HG03196 (cell line): ENCODE measurements around the gene AUTS2.

Source experiments
- ATAC-seq: cut with Tn5 transposase; IDR thresholded peaks from one replicate; pipeline ENCODE4 v1.9.1; 2021; ENCODE audit not compliant: unreplicated experiment

Gene AUTS2

DNA sequence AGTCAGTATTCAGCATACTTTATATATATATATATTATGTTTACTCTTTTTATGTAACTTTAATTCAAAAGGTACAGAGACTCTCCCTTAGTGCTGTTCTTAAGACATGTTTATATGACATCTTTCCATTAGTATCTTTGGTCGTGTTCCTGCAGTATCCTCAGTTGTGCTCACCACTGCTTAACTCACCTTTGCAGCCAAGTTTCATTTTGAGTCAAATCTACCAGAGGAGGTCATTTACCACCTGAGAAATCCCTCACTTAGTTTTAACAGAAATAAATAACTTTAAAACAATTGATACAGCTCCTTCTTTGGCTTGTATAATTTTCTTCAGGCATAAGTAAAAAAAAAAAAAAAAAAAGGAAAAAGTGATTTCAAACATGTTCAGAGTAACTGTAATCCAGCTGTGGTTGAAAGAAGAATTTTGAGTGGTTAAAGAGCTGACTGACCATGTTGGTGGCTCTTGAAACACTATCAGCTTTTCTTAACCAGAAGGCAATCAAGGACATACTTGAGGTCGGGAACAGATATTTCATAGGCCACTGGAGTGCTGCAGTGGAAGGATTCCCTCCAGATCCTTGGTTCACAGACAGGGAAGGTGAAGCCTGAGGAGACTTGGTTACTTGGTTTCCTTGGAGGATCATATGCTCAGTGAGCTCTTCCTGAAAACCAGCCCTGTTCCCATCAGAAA, 116.8 kb downstream of the AUTS2 start:
- ATAC-seq: no peak

DNA sequence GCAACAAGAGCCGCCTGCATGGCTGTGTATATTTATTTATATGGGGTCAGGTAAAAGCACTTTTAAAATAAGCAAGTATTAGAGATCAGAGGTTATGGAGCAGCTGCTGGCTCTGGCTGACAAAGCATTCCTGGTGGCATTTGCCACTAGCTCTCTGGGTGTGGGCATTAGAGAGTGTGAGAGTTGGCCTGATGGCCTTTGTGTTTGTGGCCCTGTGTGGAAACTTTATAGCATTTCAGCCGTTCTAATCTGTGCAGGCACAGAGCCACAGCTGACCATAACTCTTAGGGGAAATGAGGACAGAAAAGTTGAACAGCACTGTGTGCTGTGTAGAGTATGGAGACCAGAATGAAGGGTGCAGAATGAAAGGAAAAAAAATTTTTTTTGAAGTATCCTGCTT, 118.9 kb downstream of the AUTS2 start:
- ATAC-seq: no peak

DNA sequence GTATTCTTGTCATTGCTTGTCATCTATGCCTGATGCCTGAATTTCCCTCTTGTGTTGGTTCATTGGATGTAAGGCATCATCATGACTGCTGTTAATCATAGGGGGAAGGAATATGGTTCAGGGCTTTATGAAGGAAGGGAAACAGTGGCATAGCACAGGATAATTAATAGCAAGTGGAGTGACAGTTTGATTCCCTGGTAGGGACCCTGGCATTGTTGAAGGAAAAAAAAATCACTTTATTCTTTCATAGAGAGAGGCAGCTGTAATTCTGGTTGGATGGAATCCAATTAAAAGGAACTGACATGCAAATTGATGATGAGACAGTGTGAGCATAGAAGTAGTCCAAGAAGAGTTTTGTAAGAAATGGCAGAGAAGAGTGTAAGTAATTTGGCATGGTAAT, 121.4 kb downstream of the AUTS2 start:
- no peak for ATAC-seq

DNA sequence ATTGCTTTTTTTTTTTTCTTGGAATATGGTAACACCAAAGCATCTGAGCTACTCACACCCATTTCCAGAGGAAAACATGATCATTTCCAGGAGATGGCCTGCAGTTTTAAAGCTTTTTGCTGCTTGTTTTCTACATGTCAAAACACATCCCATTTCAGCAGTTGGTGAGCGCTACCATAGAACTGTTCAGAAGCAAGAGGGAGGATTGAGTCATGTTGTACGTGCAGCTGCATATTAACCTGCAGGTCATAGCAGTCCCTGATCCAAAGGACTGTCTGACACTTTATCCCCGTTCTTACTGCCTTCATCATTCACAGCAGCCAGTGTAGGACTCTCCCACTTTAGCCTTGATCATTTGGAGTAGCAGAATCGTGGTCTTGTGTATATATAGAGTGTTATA, 124.6 kb downstream of the AUTS2 start:
- ATAC-seq: no peak

DNA sequence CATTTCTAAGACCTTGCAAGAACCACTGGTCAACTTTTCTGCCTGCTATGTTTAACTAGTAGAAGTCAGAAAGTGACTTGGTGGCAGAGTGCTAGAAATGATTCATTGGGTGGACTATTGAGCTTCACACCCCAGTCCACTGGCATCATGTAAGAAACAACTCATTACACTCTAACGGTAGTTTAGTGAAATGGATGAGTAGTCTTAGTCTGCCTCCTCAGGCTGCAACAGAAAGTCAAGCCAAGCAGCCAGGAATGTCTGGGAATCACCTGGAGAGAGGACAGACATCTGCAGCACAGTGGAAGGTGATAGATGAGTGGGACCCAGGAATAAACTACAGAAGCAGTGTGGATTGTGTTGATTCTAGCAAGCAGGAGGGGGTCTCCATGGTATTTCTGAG, 125.4 kb downstream of the AUTS2 start:
- no peak for ATAC-seq

DNA sequence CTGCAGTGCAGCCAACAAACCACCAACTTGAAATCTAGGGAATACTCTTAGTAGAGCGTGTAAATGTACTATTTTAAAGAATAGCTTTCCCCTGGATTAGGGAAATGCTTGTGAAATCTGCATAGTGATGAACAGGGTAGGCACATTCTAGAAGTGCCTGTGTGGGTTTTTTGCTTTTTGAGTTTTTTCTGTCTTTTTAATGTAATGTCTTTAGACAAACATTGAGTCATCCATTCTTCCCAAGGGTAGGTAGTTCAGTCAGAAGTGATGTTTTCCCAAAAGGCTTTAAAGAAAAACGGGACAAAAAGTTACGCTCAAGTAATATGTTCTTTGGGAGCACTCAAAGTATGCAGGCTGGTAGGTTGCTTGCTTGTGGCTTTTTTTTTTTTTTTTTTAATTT, 130.0 kb downstream of the AUTS2 start:
- ATAC-seq: no peak

DNA sequence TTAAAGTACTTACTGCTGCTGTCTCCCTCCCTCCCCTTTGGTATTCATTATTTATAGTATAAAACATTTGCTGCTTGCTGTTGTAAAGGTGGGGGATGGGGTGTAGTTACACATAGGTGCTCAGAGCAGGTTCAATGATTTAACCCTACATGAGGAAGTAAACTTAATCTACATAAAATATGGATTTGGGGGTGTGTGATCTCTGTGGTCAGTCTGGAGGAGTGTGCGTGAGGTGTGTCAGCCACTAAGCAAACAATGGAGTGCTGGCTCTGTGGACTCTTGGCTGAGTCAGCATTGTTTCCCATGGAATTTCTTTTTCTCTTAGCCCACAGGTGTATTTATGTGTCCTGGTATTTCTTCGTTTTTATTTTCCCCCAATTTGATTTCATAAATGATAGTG, 133.9 kb downstream of the AUTS2 start:
- no peak for ATAC-seq

DNA sequence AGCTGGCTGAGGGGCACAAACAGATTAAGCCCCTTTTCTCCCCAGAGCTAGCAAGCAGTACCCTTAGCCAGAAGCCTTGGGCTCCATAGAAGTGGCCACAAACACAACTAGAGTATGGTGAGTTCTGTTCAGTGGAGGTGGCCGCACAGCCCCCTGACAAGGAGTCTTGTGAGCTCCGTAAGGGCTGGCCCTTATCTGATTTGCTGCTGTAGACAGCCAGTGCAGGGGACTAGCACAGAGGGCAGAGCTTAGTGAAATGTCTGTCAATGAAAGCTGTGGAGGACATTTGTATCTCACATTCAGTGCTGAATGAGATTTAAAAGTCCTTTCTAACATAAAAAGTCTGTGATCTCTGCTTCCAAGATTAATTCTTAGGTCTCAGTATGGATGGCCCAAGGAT, 137.3 kb downstream of the AUTS2 start:
- no peak for ATAC-seq

DNA sequence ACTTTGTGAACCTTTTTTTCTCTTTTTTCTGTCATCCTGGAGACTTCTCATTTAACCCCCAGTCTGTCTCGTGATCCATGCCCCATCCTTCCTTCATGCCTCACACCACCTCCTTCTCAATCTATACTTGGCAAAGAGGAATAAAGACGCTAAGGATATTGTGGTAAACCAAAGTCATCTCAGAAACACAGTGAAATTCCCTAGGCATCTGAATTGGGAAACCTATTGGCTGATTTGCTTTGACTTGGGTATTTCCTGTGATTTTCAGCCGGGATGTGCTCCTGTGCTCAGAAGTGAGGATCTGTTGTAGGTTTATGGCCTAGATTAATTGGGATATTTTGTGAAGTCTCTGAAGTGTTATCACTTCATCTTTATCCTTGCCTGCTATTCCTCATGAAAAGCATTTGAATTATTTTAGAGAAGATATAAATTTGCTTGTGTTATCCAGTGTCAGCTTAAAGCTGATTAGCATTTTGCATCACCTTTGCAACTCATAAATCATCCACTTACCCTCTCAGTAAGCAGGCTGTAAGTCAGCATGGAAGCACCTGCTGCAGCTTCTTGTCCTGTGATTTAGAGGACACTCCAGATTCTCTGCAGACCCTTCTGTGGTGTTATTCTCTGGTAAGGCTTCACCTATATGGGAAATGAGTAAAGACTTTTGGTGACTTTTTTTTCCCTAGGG, 138.0 kb downstream of the AUTS2 start:
- no peak for ATAC-seq

DNA sequence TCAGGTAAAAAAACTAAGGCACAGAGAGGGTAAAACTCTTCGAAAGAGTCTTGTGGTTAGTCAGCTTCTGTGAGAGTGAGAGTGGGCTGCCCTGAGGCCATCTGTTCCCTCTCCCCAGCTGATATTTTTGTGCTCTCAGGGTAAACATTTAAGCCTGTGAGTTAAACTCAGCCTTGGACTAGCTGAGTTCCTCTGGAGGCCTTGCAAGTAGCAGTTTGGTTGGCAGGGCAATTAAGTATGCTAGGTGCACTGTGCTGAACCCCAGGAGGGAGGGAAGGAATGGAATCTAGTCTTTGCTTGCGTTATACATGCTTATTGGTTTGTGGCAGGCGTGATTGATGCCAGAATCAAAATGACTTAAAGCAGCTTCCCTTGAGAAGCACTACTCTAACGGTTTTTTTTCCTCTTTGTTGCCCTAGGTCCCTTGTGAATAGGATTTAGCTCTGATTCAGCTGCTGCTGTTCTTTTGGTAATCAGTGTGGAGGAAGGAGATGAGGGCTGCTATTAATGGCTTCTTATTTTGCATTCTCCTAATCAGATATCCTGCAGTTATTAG, 140.2 kb downstream of the AUTS2 start:
- peak; percentile 68 for ATAC-seq

DNA sequence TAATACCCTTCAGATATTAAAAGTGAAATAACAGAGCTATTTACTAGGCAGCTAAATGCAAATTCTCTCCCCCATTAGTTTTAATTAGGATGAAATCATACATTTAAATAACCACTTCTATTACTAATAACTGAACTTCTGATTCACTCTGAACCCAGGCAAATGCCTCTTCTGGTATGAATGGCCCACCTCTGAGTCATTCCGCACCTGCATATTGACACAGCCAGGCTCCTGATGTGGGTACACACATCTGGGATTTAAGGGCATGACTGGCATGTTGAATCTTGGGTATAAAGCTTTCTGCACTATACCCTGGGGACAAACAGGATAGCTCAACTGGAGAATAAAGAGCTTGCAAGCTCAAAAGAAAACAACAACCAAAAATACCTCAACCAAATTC, 140.9 kb downstream of the AUTS2 start:
- ATAC-seq: peak; percentile 70

DNA sequence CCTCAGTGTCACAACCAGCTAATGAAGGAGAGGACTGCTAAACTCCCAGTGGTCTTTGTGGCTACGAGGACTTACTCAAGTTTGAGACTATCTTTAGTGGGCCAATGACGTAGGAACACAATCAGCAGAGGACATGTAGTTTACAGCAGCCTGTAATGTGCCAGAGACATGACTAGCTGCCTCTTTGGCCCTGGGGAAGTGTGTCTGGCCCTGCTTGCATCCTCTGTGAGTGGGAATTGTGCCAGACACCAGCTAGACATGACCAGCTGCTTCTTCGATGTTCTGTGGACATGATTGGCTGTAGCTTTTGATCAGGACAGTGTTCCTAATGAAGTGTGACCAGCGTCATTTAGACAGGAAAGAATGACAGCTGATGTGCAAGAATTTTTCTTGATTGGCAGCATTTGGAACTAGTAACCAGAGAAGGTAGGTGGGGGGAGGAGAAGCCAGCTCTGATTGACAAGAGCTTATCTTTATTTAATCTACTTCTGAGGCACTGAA, 141.7 kb downstream of the AUTS2 start:
- ATAC-seq: peak; percentile 41

DNA sequence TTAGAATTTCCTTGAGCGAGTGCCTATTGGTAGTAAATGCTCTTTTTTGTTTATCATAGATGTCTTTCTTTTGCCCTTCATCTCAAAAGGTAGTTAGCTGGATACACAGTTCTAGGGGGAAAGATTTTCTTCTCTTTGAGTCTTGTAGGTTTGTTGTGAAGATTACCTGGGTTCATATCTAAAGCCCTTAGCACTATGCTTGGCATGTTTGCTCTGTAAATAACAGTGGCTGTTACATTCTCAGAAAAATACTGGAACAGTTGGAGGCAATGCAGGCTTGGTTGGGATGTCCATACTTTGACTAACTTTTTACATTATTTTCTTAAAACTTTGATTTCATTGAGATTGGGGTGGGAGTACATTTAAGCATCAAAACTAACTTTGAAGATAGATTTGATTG, 144.0 kb downstream of the AUTS2 start:
- ATAC-seq: no peak

DNA sequence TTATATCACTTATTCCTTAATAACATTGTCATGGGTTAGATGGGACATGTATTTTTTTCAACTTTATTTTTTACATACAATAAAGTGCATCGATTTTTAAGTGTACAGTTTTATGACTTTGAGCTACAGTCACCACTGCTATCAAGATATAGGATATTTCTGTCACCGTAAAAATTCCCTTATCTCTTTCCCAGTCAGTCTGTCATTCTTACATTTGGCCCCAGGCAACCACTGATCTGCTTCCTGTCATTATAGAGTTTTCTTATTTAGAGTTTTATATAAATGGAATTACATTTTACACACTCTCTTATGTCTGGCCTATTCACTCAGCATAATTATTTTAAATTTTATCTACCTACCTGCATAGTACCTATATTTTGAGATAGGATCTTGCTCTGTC, 145.2 kb downstream of the AUTS2 start:
- no peak for ATAC-seq

DNA sequence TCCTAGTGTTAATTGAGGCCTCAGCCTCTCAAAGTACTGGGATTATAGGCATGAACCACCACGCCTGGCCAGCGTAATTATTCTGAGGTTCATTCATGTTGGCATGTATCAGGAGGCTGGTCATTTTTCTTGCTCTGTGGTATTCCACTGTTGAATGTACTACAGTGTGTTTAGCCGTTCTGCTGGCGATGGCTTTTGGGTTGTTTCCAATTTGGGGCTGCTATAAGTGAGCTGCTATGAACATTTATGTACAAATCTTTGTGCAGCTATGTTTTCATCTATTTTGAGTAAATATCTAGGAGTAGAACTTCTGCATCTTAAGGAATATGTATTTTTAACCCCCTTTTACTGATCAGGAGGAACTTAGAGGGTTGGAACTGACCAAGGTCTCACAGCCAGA, 145.8 kb downstream of the AUTS2 start:
- no peak for ATAC-seq

DNA sequence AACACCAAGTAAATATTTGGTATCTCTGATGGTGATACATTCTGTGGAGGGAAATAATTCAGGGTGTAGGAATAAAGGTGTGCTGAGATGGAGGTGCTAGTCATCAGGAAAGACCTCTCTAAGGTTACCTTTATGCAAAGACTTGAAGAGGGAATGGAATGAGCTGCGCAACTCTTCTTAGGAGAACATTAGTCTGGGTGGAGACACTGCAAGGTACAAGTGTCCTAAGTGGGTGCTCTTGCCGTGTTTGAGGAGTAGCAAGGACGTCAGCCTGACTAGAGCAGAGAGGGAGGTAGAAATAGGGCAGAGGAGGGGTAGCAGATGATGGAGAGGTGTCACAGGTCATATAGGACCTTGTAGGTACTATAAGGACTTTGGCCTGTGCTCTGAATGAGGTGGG, 148.1 kb downstream of the AUTS2 start:
- no peak for ATAC-seq

DNA sequence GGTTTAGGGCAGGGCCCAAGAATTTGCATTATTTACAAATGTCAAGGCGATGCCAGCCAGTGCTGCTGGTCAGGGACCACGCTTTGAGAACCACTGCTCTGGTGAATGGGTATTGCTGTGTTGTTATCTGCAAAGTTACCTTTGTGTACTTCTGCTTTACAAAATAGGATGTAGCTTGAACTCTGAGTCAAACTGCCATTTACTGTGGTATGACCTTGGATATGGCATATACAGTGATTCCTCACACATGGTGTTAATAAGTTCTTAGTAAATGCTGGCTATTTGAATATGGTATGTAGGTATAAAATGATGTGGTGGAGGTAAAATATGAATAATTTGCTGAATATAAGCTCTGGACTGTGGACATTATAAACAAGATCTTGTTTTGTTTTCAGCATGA, 148.9 kb downstream of the AUTS2 start:
- ATAC-seq: no peak

DNA sequence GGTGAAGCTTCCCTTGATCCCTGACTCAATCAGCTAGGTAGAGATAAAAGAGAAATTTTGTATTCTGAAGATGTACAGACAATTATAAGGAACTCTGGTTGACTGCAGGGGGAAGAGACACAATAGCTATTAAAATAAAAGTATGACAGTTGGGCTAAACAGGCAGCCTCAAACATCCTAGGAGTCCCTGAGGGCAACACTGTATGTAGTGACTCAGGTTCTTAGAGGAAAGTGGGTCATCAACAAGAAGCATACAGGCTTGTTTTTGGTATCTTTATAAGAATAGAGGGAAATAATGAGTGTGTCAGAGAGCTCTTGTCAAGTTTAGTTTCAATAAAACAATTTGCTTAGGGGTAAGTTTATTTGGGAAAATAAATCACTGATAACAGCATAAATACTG, 150.3 kb downstream of the AUTS2 start:
- ATAC-seq: no peak

DNA sequence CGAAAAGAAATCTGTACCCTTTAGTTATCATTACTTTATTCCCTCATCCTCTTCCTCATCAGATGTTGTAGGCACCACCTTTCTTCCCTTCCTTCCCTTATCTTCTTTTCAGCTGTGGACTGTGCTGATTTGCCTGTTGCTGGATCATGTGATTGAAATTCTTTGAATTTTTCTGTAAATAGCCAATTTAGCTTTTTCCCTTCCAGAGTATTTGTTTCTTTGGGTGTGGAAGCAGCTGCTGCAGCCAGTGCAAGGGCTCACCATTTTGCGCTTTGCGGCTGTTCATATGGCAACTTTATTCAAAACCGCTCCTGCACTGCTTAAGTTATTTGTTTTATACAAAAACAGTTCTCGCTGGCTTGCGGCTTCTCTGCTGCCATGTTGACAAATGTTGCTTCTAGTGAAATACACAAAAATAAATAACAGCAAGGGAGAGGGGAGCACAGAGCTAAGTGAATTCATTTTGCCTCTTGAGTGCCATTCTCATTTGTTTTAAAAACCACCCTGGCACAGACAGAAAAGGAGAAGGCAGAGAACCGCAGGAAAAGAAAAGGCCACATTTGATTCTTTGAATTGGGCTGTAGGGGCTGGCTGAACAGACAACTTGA, 151.2 kb downstream of the AUTS2 start:
- no peak for ATAC-seq

DNA sequence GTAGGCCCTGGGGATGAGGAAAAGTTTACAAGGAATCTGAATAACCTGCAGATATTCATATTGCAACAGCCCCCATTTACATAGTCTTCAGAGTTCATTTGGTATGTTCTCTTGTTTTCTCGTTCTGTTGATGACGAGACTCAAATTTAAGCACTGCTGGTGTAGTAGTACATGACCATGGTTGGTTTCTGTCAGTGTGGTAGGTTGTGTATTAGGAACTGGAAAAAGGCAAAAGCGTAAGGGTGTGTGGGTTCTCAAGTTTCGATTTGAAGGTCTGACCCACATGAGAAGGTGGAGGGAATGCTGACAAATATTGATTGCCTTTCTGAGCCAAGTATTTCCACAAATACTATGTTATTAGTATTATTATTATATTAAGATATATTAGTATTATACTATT, 151.7 kb downstream of the AUTS2 start:
- ATAC-seq: no peak

DNA sequence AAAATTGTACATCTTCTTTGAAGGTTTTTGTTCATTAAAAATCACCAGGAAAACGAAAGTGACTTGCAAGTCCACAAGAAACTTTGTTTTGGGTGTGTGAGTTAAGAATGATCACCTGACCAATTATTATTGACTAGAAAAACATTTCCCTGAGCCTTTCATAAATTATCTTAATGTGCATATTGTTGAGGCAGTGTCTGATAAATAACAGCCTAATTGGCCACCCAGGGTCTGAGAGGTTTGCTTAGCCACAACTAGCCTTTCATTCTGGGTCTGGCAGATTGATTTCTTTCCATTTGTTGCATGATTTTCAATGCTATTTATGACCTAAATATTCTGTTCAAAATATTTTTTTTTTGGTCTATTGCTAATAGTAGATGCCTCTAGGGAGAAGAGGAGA, 152.8 kb downstream of the AUTS2 start:
- ATAC-seq: no peak

DNA sequence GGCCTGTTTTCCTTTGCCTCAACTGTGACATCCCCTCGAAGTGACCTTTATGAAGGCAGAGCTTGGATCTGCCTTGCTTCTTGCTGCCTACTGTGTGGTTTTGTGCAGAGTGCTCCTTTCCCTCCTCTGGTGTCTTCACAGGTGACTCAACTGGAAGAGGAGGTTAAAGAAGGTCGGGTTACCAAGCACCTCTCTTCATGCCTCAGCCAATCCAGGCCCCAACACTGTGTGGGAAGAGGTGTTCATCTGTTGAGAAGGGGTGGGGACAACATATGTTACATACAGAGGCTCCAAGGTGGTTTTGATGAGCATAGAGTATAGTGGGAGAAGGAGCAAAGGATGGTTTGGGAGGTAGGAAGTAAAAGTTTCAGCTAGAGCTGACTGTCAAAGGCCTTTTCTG, 155.7 kb downstream of the AUTS2 start:
- ATAC-seq: no peak
